GM19452 (cell line): ENCODE data around the gene ANKDD1A.

Source experiments
- ATAC-seq: cut with Tn5 transposase; IDR thresholded peaks from one replicate; pipeline ENCODE4 v1.9.1; 2021; ENCODE audit not compliant: unreplicated experiment

ANKDD1A gene

GRCh38 chr15:64960153-64960552 is 48.5 kb downstream of the ANKDD1A start:
- ATAC-seq: no peak

GRCh38 chr15:64961013-64961412 is 49.3 kb downstream of the ANKDD1A start:
- ATAC-seq: no peak

GRCh38 chr15:64969401-64969800 is 57.7 kb downstream of the ANKDD1A start:
- ATAC-seq: no peak

- no peak for ATAC-seq
Measured at GRCh38 chr15:64970698-64971097, 59.0 kb downstream of the ANKDD1A start.

- ATAC-seq: no peak
Measured at GRCh38 chr15:64975390-64975789, 63.7 kb downstream of the ANKDD1A start.

GRCh38 chr15:64979252-64979710 is 67.6 kb downstream of the ANKDD1A start:
- ATAC-seq: no peak

GRCh38 chr15:64981812-64982431 is 70.2 kb downstream of the ANKDD1A start:
- no peak for ATAC-seq

GRCh38 chr15:64982472-64982871 is 70.8 kb downstream of the ANKDD1A start:
- ATAC-seq: no peak

- ATAC-seq: no peak
Measured at GRCh38 chr15:64985366-64986033, 73.8 kb downstream of the ANKDD1A start.

- no peak for ATAC-seq
Measured at GRCh38 chr15:64987136-64987535, 75.4 kb downstream of the ANKDD1A start.

- ATAC-seq: peak; percentile 96
Measured at GRCh38 chr15:64989416-64990167, 77.9 kb downstream of the ANKDD1A start, which contains the start of gene SPG21. TSS of gene SPG21 (minus strand) at chr15:64989914. CDS start at chr15:64983569, 6,345 bp downstream.

GRCh38 chr15:64990168-64990470 is 78.4 kb downstream of the ANKDD1A start:
- ATAC-seq: no peak

GRCh38 chr15:64991536-64992135 is 79.9 kb downstream of the ANKDD1A start:
- no peak for ATAC-seq

- no peak for ATAC-seq
Measured at GRCh38 chr15:64993290-64993689, 81.6 kb downstream of the ANKDD1A start.

- no peak for ATAC-seq
Measured at GRCh38 chr15:64997066-64997465, 85.4 kb downstream of the ANKDD1A start.

- no peak for ATAC-seq
Measured at GRCh38 chr15:64997745-64998375, 86.2 kb downstream of the ANKDD1A start.

GRCh38 chr15:65004993-65005392 is 93.3 kb downstream of the ANKDD1A start:
- no peak for ATAC-seq

- ATAC-seq: no peak
Measured at GRCh38 chr15:65006876-65007275, 95.2 kb downstream of the ANKDD1A start.
